Muscle of back (tissue), 11 donors: ENCODE data around the gene RAB40C. TPM values are rescaled to one million over a fixed set of nuclear protein-coding genes. Genes with fewer than 3 reads are reported as not detected.
A peak's percentile ranks its signal among the peaks of the same experiment; 100 is the strongest.

Experiments used
- DNase-seq, 3 donors: peaks; one replicate each; pipeline versions ENCODE4 v3.0.0 to v3.0.0-alpha.2; 2013
- polyA plus RNA-seq, 10 donors: library from polyadenylated mRNA; unstranded; fragments of 120-200 nt; gene quantifications; one replicate each; pipeline ENCODE4 v1.2.1, GENCODE V29; 2013; ENCODE audit not compliant: insufficient read length in 10 of 10

Gene RAB40C
- polyA plus RNA-seq, 10 donors = 8.9 to 15.7 (median 10.8) TPM

- no peak for DNase-seq
Observed at GRCh38 chr16:644556-644955, 54.7 kb downstream of the RAB40C start.

GRCh38 chr16:645852-646678, 56.2 kb downstream of the RAB40C start:
- DNase-seq = no peak

- no peak for DNase-seq
Observed at GRCh38 chr16:646679-647172, 56.9 kb downstream of the RAB40C start.

- DNase-seq = no peak
Observed at GRCh38 chr16:647173-647902, 57.5 kb downstream of the RAB40C start.

GRCh38 chr16:648071-648780, 58.4 kb downstream of the RAB40C start:
- DNase-seq = no peak

GRCh38 chr16:648781-649589, 59.1 kb downstream of the RAB40C start, which contains the start of gene WDR90:
WDR90 (plus strand) TSS chr16:649365; CDS start chr16:649417, 52 bp downstream.
- peak; percentile 88 to 97 (median 93) for DNase-seq

GRCh38 chr16:649631-650030, 59.8 kb downstream of the RAB40C start:
- DNase-seq = no peak

GRCh38 chr16:651844-652243, 62.0 kb downstream of the RAB40C start:
- no peak for DNase-seq

- DNase-seq = no peak
Observed at GRCh38 chr16:652454-653305, 62.8 kb downstream of the RAB40C start.

- no peak for DNase-seq
Observed at GRCh38 chr16:654034-654433, 64.2 kb downstream of the RAB40C start.

- DNase-seq = no peak
Observed at GRCh38 chr16:657487-657886, 67.6 kb downstream of the RAB40C start.

GRCh38 chr16:658679-659571, 69.1 kb downstream of the RAB40C start:
- no peak for DNase-seq

GRCh38 chr16:659618-660017, 69.8 kb downstream of the RAB40C start:
- no peak for DNase-seq

GRCh38 chr16:660132-660458, 70.2 kb downstream of the RAB40C start:
- DNase-seq = no peak

- peak; percentile 48 to 77 (median 71) for DNase-seq
Observed at GRCh38 chr16:660459-661183, 70.8 kb downstream of the RAB40C start.

- DNase-seq = no peak
Observed at GRCh38 chr16:661184-661821, 71.4 kb downstream of the RAB40C start.

GRCh38 chr16:662095-662494, 72.2 kb downstream of the RAB40C start:
- DNase-seq = no peak

GRCh38 chr16:662597-662996, 72.7 kb downstream of the RAB40C start:
- no peak for DNase-seq
